Sigmoid colon (tissue), 4 donors: ENCODE measurements around the gene CARD8.

Experiments
- CTCF ChIP-seq, 4 experiments: fragments of 450-650 bp in 3 of 4; fragments of 200-600 bp in 1 of 4; IDR thresholded peaks; one replicate each; pipeline ENCODE4 v1.5.1; 2016 to 2019; ENCODE audit warnings: antibody characterized with exemption in 4 of 4, mild to moderate bottlenecking in 3 of 4, moderate library complexity in 2 of 4
- EP300 ChIP-seq, 4 donors: sonication (generic); formaldehyde crosslinking; IDR thresholded peaks; one replicate each; pipeline ENCODE4 v1.6.1; 2017; ENCODE audit warnings: antibody characterized with exemption in 4 of 4
- POLR2A ChIP-seq, 2 donors: fragments of 450-650 bp; IDR thresholded peaks; one replicate each; pipeline ENCODE4 v1.6.1; 2016; ENCODE audit warnings: antibody characterized with exemption in 2 of 2, mild to moderate bottlenecking in 2 of 2, moderate library complexity in 2 of 2
- POLR2AphosphoS5 ChIP-seq, 4 donors: sonication (generic); formaldehyde crosslinking; IDR thresholded peaks; one replicate each; pipeline ENCODE4 v1.6.1; 2017; ENCODE audit warnings: antibody characterized with exemption in 4 of 4

GRCh38 chr19:48302600-48302959, 46.9 kb upstream of the CARD8 start:
- TF ChIP-seq POLR2AphosphoS5 (IDR thresholded peaks at IDR 0.05) (no peak), EP300 (IDR thresholded peaks at IDR 0.05) (no peak), CTCF (IDR thresholded peaks at IDR 0.05) (no peak), POLR2A (IDR thresholded peaks at IDR 0.05) (no peak)
